ENCODE data around the gene DNAH6.
"Not testable (repeated sequence)": the region's sequence is repeated elsewhere in the genome, so short reads cannot be mapped to it uniquely, and the experiment has no call there.

The DNAH6 gene

GRCh38 chr2:84498150-84498799, 18.0 kb upstream of the DNAH6 start:
- DNase-seq = no peak

- DNase-seq = peak; percentile 10
These were observed 5.3 kb upstream of the DNAH6 start for GRCh38 chr2:84511024-84511423.

DNA sequence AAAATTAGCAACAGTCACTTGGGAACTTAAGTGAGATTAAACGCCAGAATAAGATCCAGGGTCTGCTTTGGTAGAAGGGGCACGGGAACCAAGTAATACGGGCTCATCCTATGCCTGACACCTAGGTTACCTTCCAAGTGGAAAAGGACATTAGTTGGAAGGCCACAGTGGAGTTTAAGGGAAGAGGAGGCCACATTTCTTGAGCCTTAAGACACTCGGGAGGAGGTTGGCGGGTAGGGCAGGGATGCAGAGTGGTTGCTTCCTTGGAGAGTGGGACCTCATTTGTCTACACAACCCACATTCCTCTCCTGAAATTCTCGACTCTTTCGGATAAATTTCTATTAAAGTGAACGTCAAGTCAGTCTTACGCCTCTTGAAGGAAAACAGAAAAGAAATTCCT, 510 bp upstream of the DNAH6 start:
- no peak for DNase-seq

GRCh38 chr2:84519332-84519957, 3.1 kb downstream of the DNAH6 start:
- DNase-seq = no peak

DNA sequence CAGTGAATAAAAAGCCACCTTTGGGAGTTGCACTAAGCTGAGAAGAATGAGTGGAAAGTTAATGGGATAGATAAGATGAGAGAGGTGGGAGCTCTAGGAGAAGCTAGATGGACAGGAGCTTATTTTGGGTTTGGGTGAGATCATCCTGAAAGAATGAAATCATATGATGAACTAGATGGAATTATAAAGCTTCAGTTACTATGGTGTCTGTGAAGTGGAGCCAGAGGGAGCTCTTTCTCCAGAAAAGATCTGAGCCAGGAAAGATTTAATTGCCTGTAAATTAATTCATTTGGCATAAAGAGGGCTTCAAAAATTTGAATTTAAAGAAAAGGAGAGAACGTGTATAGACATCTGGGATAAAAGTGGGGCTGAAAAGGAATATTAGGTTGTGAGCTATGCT, 10.3 kb downstream of the DNAH6 start:
- DNase-seq = peak; percentile 9

DNA sequence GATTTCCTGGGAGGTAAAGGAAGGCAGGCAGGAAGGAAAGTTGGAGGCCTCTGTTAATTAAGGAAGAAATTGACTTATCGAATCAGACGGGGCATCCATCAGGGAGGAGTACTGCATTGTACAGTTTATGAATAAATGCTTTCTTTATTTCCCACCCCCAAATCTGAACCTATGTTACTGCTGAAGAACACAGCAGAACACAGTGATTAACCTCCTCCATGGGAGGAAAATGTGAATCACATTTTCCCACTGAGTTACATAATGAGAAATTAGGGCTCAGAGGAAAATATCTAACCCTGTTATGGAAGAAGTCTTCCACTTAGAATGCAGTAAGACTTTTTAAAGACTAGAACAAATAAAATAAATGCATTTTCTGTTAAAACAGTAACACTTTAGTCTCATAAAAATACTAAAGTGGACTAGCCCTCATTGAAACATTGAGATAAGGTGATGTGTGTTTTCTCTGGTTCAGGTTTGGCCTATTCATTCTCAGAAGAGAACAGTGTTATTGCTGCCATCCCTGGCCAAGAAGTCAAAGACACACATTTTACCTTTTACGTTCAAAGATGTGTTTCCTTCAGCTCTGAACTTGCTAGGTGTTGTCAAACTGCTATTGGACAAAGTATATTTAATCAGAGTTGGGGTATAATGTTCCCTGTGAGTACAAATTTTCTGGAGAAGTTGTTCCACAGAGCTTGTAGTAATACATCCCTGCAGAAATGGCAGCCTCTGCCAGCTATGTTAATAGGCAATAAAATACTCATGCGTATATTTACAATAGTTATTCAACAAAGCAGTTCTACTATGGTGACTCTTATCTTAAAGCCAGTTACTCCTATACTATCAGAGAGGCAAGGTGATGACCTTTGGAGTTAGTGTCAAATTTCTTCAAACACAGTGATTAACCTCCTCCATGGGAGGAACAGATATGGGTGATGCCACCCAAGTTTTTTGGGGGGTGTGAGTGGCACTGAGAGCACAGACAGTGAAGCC, 11.1 kb downstream of the DNAH6 start:
- DNase-seq = no peak

DNA sequence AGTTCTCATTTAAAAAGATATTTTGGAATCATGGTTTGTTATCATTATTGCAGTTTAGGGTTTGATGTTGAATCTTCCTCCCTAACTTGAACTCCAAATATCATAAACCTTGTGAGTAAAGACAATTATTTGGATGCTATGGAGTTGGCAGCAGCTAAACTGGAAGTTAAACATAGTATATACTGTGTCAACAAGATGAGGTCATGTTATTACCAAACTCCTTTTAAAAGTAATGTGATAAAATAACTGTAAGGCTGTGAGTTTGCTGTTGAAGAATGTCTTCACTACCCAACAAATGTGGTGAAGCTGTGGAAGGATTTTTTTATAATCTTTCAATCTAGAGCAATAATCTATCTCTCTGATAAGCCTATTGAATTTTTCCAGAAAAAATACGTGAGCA, 16.0 kb downstream of the DNAH6 start:
- DNase-seq = no peak

DNA sequence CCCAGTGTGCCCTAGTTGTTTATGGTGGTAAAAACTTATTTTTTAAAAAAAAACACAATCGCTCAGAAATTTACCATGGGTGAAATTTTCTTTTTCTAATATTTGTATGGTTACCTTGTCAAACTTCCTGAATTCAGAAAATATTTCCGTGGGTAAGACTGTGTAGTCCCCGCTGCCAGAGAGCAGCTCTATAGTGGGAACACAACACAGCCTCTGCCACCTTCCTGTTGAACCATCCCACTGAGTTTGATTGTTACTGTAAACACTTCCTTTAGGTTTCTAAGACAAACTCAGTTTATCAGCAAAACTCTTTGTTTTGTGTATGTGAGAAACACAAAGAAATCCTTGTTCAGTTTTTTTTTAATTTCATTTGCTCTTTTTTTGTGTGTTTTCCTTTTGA, 17.9 kb downstream of the DNAH6 start:
- no peak for DNase-seq

GRCh38 chr2:84537251-84537650, 21.0 kb downstream of the DNAH6 start:
- no peak for DNase-seq

DNA sequence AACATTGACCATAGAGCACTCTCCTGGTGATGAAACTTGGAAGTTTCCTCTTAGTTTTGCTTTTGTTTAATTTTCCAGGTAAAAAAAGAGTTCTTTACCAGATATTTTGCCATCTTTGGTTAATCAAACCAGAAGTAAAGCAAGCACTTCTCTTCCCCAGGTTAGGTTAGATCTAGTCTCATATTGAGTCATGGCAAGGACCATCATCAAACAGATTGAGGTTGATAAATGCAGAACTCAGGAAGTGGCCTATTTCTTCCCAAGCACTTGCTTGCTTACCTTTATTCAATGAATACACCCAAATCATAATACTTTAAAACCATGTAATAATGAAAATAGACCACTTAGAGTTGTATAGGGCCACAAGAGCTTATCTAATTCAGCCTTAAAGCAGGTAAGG, 23.4 kb downstream of the DNAH6 start:
- DNase-seq = no peak

DNA sequence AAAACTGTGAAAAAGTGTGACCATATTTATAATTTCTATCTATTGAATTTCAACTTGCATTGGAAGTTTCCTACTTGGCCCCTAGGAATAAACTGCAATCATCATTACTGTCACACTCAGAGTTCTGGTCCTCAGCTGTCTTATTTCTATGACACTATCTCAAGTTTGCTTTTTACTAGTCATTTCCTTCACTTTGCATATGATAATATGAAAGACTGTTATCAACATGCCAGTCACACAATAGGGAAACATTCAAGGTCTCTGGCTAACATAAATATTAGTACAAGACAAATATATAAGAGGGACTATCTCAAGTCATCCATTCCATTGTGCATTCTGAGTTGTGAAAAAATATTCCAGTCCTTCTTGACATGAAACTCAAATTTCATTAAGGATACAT, 28.7 kb downstream of the DNAH6 start:
- DNase-seq = no peak

- DNase-seq = no peak
These were observed 30.3 kb downstream of the DNAH6 start for GRCh38 chr2:84546551-84546950.

GRCh38 chr2:84548303-84548702, 32.0 kb downstream of the DNAH6 start:
- no peak for DNase-seq

DNA sequence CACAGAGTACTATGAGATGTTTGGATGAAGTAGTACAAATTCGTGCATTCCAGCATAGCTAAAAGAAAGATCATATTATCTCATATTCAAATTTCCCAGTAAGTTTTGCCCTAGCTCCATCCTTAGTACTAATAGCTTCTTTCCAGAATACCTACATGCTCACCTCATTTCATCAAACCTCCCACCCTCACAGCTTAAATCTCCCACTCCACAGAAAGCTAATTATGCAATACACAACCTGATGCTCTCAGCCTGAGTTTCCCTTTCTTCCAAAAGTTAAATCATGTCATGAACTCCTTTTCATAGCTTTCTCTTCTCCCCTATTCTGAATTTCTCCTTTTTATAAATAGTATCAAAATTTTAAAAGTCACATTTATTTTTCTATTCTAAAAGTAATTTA, 34.6 kb downstream of the DNAH6 start:
- DNase-seq = no peak

- not testable (repeated sequence) for DNase-seq
These were observed 35.2 kb downstream of the DNAH6 start for GRCh38 chr2:84551526-84551925.

- DNase-seq = peak; percentile 98
These were observed 39.9 kb downstream of the DNAH6 start for GRCh38 chr2:84556190-84556589.

DNA sequence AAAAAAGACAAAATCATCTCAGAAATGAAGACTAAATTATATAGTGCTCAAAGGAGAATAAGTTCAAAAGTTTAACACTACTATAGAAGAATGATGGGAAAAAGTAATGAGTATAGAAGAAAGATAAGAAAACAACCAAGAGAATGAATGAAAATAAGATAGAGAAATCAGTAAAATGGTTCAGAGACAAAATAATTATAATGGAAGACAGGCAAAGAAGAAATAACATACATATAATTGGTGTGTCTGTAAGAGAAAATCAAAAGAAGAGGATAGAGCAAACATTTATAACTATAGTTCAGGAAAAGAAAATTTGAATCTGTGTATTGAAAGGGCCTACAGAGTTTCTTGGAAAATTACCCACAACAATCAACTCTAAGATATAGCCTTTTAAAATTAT, 43.5 kb downstream of the DNAH6 start:
- DNase-seq = peak; percentile 8

GRCh38 chr2:84579661-84580060, 63.4 kb downstream of the DNAH6 start:
- no peak for DNase-seq

- DNase-seq = no peak
These were observed 87.6 kb downstream of the DNAH6 start for GRCh38 chr2:84603911-84604310.

DNA sequence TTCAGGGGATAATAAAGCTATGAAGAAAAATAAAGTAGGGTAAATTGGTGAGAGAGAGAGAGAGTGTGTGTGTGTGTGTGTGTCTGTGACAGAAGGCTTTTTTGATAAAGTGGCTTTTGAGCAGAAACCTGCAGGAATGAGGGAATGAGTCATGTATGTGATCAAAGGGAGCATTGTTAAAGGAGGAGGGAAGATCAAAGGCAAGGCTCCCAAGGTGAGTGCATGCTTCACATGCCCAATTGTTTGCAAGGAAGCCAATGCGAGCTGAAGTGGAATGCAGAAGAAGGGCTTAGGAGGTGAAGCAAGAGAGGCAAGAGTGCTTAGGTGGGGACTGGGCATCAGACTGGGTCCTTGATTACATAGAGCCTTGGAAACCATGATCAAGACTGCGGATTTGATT, 96.8 kb downstream of the DNAH6 start:
- peak; percentile 93 for DNase-seq

- DNase-seq = no peak
These were observed 103.6 kb downstream of the DNAH6 start for GRCh38 chr2:84619794-84620371.

- DNase-seq = no peak
These were observed 112.2 kb downstream of the DNAH6 start for GRCh38 chr2:84628486-84628885.

- DNase-seq = no peak
These were observed 113.3 kb downstream of the DNAH6 start for GRCh38 chr2:84629550-84629949.
